SK-N-MC (cell line): ENCODE results near the gene JKAMP.

Experiments used
- EZH2 ChIP-seq: fragments of 200-600 bp; sonication (generic); IDR thresholded peaks from one replicate; pipeline ENCODE4 v1.6.1; 2017; ENCODE audit warnings: antibody characterized with exemption
- FOXP2 ChIP-seq: optimal IDR thresholded peaks from 2 replicates; pipeline ENCODE3; 2011; ENCODE audit warnings: mild to moderate bottlenecking, moderate library complexity; ENCODE audit not compliant: insufficient read depth; ENCODE audit errors: extremely low read length, control extremely low read depth
- POLR2AphosphoS5 ChIP-seq: IDR thresholded peaks from 2 replicates; pipeline ENCODE4 v1.6.1; 2012; ENCODE audit warnings: mild to moderate bottlenecking, low read depth, low read length, borderline replicate concordance

- TF ChIP-seq EZH2 (no peak), POLR2AphosphoS5 (no peak), FOXP2 (no peak)
Measured at GRCh38 chr14:59484639-59485175, 390 bp downstream of the JKAMP start.
